Fibroblast of villous mesenchyme (primary cell): ENCODE results near the gene CTNNBIP1. TPM values are rescaled to one million over a fixed set of nuclear protein-coding genes. Genes with fewer than 3 reads are reported as not detected.

ENCODE experiments used
- DNase-seq: peaks from one replicate; pipeline ENCODE4 v3.0.0-alpha.2; 2010; ENCODE audit warnings: low read depth
- H3K4me3 ChIP-seq: 2 replicates; pipeline ENCODE4 v1.5.1; 2011; ENCODE audit warnings: low read depth, mild to moderate bottlenecking, low read length
- total RNA-seq: library from RNA; depleted of rRNA; stranded (reverse); fragments of >200 nt; gene quantifications from 2 replicates; pipeline ENCODE4 v1.2.3, GENCODE V29; 2012
- TF ChIP-seq, protein P1 (sequence below): IDR thresholded peaks from 2 replicates; pipeline ENCODE4 v1.5.1; 2012; ENCODE audit warnings: low read depth, mild to moderate bottlenecking, low read length; ENCODE audit not compliant: insufficient read depth

CTNNBIP1 gene
- total RNA-seq, 1 donor, result 13.4 TPM

DNA sequence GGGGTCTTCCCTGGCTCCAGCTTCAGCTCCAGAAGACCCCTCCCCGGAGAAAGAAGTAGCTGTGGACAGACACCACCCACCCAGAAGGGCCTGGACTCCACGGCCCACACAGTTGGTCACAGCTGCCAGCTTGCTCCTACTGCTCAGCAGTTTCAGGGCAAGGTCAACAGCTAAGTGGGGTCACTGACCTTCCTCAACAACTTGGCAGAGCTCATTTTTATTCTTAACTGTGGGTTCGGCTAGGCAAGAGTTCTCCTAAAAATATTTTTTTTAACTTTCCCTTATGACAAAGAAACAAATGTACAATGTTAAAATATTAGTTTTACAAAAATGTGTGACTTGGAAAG is 41.9 kb downstream of the CTNNBIP1 start:
- DNase-seq, result no peak
- no peak overlapping the region for H3K4me3 ChIP-seq
- TF ChIP-seq, protein P1, sequence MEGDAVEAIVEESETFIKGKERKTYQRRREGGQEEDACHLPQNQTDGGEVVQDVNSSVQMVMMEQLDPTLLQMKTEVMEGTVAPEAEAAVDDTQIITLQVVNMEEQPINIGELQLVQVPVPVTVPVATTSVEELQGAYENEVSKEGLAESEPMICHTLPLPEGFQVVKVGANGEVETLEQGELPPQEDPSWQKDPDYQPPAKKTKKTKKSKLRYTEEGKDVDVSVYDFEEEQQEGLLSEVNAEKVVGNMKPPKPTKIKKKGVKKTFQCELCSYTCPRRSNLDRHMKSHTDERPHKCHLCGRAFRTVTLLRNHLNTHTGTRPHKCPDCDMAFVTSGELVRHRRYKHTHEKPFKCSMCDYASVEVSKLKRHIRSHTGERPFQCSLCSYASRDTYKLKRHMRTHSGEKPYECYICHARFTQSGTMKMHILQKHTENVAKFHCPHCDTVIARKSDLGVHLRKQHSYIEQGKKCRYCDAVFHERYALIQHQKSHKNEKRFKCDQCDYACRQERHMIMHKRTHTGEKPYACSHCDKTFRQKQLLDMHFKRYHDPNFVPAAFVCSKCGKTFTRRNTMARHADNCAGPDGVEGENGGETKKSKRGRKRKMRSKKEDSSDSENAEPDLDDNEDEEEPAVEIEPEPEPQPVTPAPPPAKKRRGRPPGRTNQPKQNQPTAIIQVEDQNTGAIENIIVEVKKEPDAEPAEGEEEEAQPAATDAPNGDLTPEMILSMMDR, result no peak

DNA sequence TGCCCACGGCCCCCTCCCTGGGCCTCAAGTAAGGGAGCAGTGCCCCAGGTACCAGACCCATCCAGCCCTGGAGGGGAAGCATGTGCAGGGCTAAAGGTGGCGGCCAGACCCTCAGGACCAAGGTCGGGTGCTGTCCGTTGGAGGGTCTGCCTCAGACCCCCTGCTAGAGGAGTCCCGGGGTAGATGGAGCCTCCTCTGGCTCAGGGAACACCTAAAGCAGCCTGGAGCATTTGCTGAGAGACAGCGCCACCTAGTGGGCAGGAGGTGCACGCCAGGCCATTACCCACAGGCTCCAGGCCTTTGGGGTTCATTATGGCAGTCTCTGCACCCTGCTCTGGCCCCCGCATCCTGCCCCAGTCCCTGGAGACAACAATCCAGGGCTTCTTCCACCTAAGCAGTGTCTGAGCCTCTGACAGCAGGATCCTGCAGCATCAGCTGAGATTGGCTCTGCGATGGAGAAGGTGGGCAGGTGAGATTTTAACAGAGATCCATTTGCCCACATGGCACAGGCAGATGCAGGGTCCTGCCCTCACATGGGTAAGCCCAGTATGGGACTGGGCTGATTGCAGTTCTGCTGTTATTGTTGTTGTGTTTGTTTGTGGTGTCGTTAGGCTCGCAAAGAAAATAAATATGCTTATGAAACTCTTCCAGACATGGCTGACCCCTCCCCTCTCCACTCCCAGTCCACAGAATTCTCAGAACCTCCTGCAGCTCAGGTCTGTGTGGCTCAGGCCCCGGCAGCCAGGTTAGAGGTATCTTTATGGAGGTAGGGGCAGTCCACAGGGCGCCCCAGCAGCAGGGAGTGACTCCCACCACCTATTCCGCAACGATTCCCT is 42.4 kb downstream of the CTNNBIP1 start:
- H3K4me3 ChIP-seq, result no peak overlapping the region
- TF ChIP-seq, protein P1, result peak; percentile 94
- peak; percentile 70 for DNase-seq

DNA sequence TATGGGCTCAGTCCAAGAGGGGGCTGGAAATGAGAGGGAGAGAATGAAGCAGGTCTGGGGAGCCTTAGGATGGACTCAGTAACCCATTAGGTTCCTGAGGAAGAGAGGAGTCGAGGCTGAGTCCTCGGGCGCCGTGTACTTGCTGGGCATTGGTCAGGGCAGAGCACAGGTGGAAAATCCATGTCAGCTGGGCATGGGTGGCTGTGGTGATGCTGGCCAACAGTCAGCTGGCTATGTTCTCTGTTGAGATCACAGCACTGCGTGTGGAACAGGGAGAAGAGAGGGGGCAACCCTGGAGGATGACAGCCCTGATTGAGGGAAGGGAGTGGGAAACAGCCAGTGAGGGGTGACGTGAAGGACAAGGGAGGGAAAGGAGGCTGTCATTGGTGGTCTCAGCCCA is 43.2 kb downstream of the CTNNBIP1 start:
- H3K4me3 ChIP-seq, result no peak overlapping the region
- TF ChIP-seq, protein P1, result no peak
- DNase-seq, result no peak

DNA sequence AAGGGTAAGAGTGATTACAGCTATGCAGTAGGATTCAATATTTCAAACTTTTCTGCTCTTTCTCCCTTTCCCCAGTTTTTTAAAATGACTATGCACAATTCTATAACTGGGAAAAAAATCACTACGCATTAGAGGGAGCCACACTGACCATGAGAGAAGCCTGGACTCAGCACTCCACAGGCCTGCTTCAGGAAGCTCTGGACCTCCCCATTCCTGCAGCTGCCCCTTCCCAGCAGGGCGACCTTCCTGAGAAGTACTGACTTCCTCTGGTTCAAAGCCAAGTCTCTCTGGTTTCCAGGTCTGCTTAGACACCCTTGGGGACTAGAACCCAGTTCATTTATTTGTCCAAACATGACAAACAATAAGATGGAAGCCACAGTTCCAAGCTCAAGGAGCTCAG is 44.3 kb downstream of the CTNNBIP1 start:
- TF ChIP-seq, protein P1, result no peak
- H3K4me3 ChIP-seq, result no peak overlapping the region
- no peak for DNase-seq

DNA sequence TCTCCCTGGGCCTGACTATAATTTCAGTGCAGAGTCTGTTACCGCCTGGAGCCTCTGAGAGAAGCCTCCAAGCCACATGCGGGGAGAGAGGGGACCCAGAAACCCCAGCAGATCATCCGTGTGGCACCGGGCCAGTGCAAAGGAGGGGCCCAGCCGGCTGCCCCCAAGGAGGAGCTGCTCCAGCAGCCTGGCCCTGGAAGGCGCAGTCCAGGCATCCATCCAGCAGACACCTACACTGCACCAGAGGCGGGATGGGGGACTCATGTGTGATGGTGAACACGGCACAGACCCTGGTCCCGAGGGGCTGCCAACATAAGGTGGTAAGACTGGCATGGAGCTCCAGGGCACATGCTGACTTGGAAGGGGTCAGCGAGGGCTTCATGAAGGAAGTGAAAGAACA is 46.7 kb downstream of the CTNNBIP1 start:
- TF ChIP-seq, protein P1, result no peak
- DNase-seq, result no peak
- H3K4me3 ChIP-seq, result no peak overlapping the region

DNA sequence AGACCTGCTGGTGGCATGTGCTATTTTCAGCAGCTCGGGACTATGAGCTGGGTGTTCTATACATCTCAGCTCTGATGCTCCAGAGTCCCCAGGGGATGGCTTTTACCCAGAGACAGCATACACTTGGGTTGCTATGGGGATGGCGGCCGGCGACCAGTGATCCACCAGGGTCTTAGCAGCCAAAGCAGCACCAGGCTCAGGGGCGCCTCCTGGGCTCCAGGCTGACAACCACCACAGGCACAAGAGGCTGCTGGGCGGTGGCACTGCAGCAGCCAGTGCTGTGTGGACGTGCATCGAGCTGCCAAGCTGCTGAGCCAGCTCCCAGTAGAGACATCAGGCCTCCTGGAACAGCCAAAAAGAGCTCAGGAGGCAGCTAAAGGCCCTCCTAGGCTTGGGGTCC is 48.7 kb downstream of the CTNNBIP1 start:
- no peak overlapping the region for H3K4me3 ChIP-seq
- no peak for DNase-seq
- TF ChIP-seq, protein P1, result no peak

DNA sequence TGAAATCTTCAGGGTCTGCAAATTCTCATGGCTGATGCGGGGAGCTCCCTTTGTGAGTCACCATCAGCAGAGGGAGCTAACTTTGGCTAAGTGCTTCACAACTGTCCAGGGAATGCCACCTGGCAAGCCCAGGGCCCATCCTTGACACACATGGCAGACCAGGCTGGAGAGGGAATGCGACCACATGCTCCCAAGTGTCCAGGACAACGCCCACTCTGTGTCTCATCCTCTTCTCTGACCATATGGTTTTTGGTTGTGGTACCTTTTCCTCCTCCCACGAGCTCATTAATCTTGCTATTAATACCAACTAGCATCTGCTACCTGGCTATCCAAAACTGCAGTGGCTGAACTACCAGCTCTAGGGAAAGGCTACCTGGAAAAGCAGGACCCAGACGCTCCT is 49.2 kb downstream of the CTNNBIP1 start:
- no peak for DNase-seq
- TF ChIP-seq, protein P1, result no peak

More for the DNA sequence above, 49.2 kb downstream of the CTNNBIP1 start:
- H3K4me3 ChIP-seq, result no peak overlapping the region
